ENCODE measurements around the gene JOSD1. TPM values are rescaled to one million over a fixed set of nuclear protein-coding genes. Genes with fewer than 3 reads are reported as not detected.
A peak's percentile ranks its signal among the peaks of the same experiment; 100 is the strongest.

The JOSD1 gene
- total RNA-seq, 4 donors from 2014 or later, result 46.7 to 76.6 (median 62.2) TPM

DNA sequence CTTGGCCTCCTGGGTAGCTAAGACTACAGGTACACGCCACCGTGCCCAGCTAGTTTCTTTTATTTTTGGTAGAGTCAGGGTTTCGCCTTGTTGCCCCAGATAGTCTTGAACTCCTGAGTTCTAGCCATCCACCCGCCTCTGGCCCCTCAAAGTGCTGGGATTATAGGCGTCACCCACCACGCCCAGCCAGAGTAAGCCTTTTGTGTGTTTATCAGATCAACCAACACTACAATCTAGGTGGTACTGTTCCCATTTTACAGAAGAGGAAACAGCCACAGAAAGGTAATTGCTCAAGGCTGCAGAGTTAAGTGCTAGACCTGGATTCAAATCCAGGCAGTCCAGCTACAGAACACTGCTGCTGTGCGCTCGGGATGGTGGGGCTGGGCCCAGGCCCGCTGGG is 15.8 kb downstream of the JOSD1 start:
- no peak overlapping the region for H3K27ac ChIP-seq
- H3K36me3 ChIP-seq, result peaks cover 41 to 54% of the 10 kb centered on the region in 2 donors
- no peaks in the 10 kb centered on the region for H3K27me3 ChIP-seq
- TF ChIP-seq POLR2A (IDR thresholded peaks at IDR 0.05), result no peak
- TF ChIP-seq, protein P1, sequence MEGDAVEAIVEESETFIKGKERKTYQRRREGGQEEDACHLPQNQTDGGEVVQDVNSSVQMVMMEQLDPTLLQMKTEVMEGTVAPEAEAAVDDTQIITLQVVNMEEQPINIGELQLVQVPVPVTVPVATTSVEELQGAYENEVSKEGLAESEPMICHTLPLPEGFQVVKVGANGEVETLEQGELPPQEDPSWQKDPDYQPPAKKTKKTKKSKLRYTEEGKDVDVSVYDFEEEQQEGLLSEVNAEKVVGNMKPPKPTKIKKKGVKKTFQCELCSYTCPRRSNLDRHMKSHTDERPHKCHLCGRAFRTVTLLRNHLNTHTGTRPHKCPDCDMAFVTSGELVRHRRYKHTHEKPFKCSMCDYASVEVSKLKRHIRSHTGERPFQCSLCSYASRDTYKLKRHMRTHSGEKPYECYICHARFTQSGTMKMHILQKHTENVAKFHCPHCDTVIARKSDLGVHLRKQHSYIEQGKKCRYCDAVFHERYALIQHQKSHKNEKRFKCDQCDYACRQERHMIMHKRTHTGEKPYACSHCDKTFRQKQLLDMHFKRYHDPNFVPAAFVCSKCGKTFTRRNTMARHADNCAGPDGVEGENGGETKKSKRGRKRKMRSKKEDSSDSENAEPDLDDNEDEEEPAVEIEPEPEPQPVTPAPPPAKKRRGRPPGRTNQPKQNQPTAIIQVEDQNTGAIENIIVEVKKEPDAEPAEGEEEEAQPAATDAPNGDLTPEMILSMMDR (IDR thresholded peaks at IDR 0.05), result no peak
- intact Hi-C loops (cut with DNase I), result no loop called here
- no peak for DNase-seq
- H3K4me3 ChIP-seq (replicated peaks in 1 of 3), result no peak overlapping the region
- 91 to 92% methylated on average over 9 of the region's 9 CpGs for WGBS, 2 donors
- H3K4me1 ChIP-seq, result peaks cover 7 to 11% of the 10 kb centered on the region in 2 donors
- H3K9me3 ChIP-seq, result no peaks in the 10 kb centered on the region

DNA sequence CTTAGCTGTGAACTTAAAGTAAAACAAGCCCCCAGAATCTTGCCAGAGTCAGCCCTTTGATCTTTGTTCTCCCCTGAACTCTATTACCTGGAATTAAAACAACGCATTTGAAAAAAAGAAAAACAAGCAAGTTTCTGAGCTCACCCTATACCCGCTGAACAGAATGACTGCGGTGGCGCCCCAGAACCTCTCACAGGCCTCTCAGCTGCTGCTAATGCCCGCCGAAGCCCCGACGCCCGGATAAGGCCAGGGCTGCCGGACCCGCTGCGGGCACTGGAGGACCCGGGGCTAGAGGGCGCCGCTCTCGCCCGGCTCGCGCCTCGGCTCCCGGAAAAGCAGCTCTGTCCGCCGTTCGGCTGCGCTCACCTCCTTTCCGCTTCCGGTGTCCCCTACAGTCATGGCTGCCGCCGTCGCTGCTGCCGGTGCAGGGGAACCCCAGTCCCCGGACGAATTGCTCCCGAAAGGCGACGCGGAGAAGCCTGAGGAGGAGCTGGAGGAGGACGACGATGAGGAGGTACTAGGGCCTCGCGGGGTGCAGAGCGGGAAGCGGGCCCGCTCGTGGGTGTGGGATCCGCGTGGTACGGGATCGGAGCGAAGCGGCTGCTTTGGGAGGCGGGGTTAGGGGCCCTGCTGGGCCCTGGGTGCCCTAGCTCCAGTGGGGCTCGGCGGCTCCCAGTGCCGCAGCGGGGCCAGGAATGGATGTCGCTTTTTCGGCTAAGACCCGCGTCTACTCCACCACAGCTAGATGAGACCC is 19.0 kb downstream of the JOSD1 start, which contains the start of gene TOMM22:
TSS of gene TOMM22 (plus strand) at position 376 of the 754 bp plus-strand sequence. CDS start at position 398, 22 bp downstream.
- DNase-seq, result peak; percentile 84 to 89
- TF ChIP-seq, protein P1 (IDR thresholded peaks at IDR 0.05), result peak in 5 of 6 experiments; percentile 23 to 89 (median 63)
- peak in 1 of 2 donors; percentile 75 for TF ChIP-seq POLR2A (IDR thresholded peaks at IDR 0.05)

DNA sequence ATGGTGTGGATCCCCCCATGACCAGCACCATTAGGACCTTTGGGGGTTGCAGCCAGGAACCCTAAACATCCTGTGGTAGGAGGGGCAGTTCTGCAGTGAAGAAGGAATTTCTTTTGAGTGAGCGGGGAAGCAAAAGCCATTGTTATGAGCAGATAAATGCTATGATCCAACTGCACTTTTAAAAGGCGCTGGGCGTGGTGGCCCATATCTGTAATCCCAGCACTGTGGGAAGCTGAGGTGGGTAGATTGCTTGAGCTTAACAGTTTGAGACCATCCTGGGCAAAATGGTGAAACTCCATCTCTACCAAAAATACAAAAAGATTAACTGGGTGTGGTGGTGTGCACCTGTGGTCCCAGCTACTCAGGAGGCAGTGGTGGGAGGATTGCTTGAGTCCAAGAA is 24.9 kb downstream of the JOSD1 start:
- WGBS, 2 donors, result 93 to 100% methylated on average over 3 of the region's 3 CpGs
- Histone ChIP-seq H3K9me3 (no peaks in the 10 kb centered on the region), H3K4me1 (no peaks in the 10 kb centered on the region), H3K27ac (no peak overlapping the region), H3K36me3 (peaks cover 8 to 20% of the 10 kb centered on the region in 2 donors), H3K27me3 (no peaks in the 10 kb centered on the region), H3K4me3 (replicated peaks in 1 of 3) (no peak overlapping the region)
- DNase-seq, result no peak
- intact Hi-C loops (cut with DNase I), result no loop called here
- TF ChIP-seq, protein P1 (IDR thresholded peaks at IDR 0.05), result no peak
- no peak for TF ChIP-seq POLR2A (IDR thresholded peaks at IDR 0.05)

More for the DNA sequence above, 19.0 kb downstream of the JOSD1 start, which contains the start of gene TOMM22:
- Histone ChIP-seq H3K4me3 (replicated peaks in 1 of 3) (peak within 1 kb of the TSS; percentile 66 to 88 (median 79)), H3K27ac (peak within 1 kb of the TSS; percentile 40 to 63 (median 57)), H3K4me1 (peaks cover 7 to 11% of the 10 kb centered on the region in 2 donors), H3K36me3 (peaks cover 22 to 27% of the 10 kb centered on the region in 2 donors), H3K27me3 (no peaks in the 10 kb centered on the region), H3K9me3 (no peaks in the 10 kb centered on the region)
- intact Hi-C loops (cut with DNase I), result no loop called here
- 0% methylated on average over 8 to 19 of the region's 60 CpGs for WGBS, 2 donors

DNA sequence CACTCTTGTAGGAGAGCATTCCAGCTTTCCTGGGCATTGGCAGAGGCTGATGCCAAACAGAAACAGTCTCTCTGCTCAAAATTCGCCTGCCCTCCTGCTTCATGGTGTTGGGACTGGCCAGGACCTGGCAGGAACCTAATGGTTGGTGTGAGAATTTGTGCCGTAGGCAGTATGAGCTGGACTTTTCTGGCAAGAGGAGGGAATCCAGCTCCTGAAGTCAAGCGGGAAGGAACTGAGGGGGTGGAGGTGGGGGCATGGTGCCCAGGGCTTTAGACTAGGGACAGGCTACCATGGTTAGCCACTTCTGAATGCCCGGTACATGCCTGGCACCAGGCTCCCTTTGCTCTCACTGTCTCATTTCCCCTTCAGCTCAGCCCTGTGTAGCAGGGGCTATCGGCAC is 25.9 kb downstream of the JOSD1 start:
- peaks cover 9 to 21% of the 10 kb centered on the region in 2 donors for H3K36me3 ChIP-seq
- no peak overlapping the region for H3K4me3 ChIP-seq (replicated peaks in 1 of 3)
- no peaks in the 10 kb centered on the region for H3K9me3 ChIP-seq
- no peak overlapping the region for H3K27ac ChIP-seq
- WGBS, 2 donors, result 80 to 88% methylated on average over 5 of the region's 5 CpGs
- intact Hi-C loops (cut with DNase I), result no loop called here
- TF ChIP-seq, protein P1 (IDR thresholded peaks at IDR 0.05), result no peak
- no peak for TF ChIP-seq POLR2A (IDR thresholded peaks at IDR 0.05)
- no peaks in the 10 kb centered on the region for H3K4me1 ChIP-seq
- H3K27me3 ChIP-seq, result no peaks in the 10 kb centered on the region
- peak in 1 of 2 donors; percentile 2 for DNase-seq
